ENCODE data around the gene ADAM30. TPM values are rescaled to one million over a fixed set of nuclear protein-coding genes. Genes with fewer than 3 reads are reported as not detected.

The ADAM30 gene
- total and polyA plus RNA-seq, 2 experiments from 2014 or later: not detected

GRCh38 chr1:119888476-119888875 lies 7.8 kb downstream of the ADAM30 start:
- DNase-seq (ENCODE audit: low spot score): no peak
- H2AFZ ChIP-seq: no peak overlapping the region
- TF ChIP-seq EZH2phosphoT487 (IDR thresholded peaks at IDR 0.05; ENCODE audit: low read depth, severe bottlenecking, unreplicated experiment): no peak
- TF ChIP-seq, protein P1, sequence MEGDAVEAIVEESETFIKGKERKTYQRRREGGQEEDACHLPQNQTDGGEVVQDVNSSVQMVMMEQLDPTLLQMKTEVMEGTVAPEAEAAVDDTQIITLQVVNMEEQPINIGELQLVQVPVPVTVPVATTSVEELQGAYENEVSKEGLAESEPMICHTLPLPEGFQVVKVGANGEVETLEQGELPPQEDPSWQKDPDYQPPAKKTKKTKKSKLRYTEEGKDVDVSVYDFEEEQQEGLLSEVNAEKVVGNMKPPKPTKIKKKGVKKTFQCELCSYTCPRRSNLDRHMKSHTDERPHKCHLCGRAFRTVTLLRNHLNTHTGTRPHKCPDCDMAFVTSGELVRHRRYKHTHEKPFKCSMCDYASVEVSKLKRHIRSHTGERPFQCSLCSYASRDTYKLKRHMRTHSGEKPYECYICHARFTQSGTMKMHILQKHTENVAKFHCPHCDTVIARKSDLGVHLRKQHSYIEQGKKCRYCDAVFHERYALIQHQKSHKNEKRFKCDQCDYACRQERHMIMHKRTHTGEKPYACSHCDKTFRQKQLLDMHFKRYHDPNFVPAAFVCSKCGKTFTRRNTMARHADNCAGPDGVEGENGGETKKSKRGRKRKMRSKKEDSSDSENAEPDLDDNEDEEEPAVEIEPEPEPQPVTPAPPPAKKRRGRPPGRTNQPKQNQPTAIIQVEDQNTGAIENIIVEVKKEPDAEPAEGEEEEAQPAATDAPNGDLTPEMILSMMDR (IDR thresholded peaks at IDR 0.05; ENCODE audit: poor library complexity): no peak
- no peak overlapping the region for H3K27ac ChIP-seq
- H3K36me3 ChIP-seq (replicated peaks; ENCODE audit: insufficient read depth, low read depth): no peaks in the 10 kb centered on the region
- no peaks in the 10 kb centered on the region for H3K27me3 ChIP-seq
- no peaks in the 10 kb centered on the region for H3K9me2 ChIP-seq (replicated peaks; ENCODE audit: insufficient read depth)
- H3K4me3 ChIP-seq: no peak overlapping the region
- peaks cover 5% of the 10 kb centered on the region for H3K9me3 ChIP-seq (ENCODE audit: low read depth)
- H3K4me1 ChIP-seq (ENCODE audit: insufficient read depth): no peaks in the 10 kb centered on the region
- H4K20me1 ChIP-seq (ENCODE audit: insufficient read depth, poor library complexity, severe bottlenecking): no peaks in the 10 kb centered on the region
- H3K79me2 ChIP-seq: no peaks in the 10 kb centered on the region
- no peak overlapping the region for H3K4me2 ChIP-seq

GRCh38 chr1:119887427-119887826 lies 8.9 kb downstream of the ADAM30 start:
- H2AFZ ChIP-seq: no peak overlapping the region
- H3K4me1 ChIP-seq (ENCODE audit: insufficient read depth): no peaks in the 10 kb centered on the region
- H3K9me2 ChIP-seq (replicated peaks; ENCODE audit: insufficient read depth): no peaks in the 10 kb centered on the region
- no peak for DNase-seq (ENCODE audit: low spot score)
- H3K27me3 ChIP-seq: no peaks in the 10 kb centered on the region
- no peaks in the 10 kb centered on the region for H3K36me3 ChIP-seq (replicated peaks; ENCODE audit: insufficient read depth, low read depth)
- peaks cover 5% of the 10 kb centered on the region for H3K9me3 ChIP-seq (ENCODE audit: low read depth)
- no peaks in the 10 kb centered on the region for H3K79me2 ChIP-seq
- no peaks in the 10 kb centered on the region for H4K20me1 ChIP-seq (ENCODE audit: insufficient read depth, poor library complexity, severe bottlenecking)
- no peak for TF ChIP-seq EZH2phosphoT487 (IDR thresholded peaks at IDR 0.05; ENCODE audit: low read depth, severe bottlenecking, unreplicated experiment)
- TF ChIP-seq EZH2 (IDR thresholded peaks at IDR 0.05; ENCODE audit: borderline replicate concordance): no peak
- TF ChIP-seq, protein P1 (IDR thresholded peaks at IDR 0.05; ENCODE audit: poor library complexity): no peak
- H3K4me2 ChIP-seq: no peak overlapping the region
- no peak overlapping the region for H3K27ac ChIP-seq
- H3K4me3 ChIP-seq: no peak overlapping the region

DNA sequence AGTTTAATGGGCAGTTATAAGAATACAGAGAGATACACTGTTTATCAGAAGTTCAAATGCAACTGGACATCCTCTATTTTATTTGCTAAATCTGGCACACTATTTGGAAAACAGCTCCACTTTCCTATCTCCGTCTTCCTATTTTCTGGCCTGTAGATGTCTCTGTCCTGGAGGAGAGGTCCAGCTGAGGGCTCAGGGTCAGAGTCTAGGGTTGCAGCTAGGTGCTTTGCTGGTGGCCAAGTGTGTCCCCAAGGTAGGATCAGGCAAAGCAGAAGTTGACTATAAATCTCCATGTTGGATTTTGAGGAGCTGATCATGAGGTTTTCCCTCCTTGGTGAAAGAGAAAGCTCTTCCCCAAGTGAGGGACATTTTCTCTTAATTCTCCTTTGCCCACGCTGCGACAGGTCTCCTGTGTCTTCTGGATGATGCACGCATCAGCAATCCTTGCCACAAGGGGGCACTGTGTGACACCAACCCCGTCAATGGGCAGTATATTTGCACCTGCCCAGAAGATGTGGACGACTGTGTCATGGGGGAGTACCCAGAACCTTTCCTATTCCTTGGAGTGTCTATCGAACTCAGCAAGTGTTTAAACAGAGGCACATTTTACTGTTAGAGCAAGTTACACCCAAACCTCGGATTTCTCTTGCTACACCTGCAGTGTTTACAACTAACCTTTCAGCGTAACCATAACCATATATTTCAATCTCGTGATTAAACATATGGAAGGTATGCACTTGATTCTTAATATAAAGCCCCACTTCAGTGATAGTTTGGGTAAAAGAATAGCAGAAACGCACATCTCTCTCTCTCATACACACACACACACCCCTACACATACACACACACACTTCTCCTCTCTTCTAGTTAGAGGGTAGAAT lies 10.2 kb downstream of the ADAM30 start:
- no peak overlapping the region for H3K27ac ChIP-seq
- H3K9me2 ChIP-seq (replicated peaks; ENCODE audit: insufficient read depth): no peaks in the 10 kb centered on the region
- no peaks in the 10 kb centered on the region for H3K27me3 ChIP-seq
- no peaks in the 10 kb centered on the region for H3K4me1 ChIP-seq (ENCODE audit: insufficient read depth)
- TF ChIP-seq, protein P1 (IDR thresholded peaks at IDR 0.05; ENCODE audit: poor library complexity): peak; percentile 58
- TF ChIP-seq EZH2phosphoT487 (IDR thresholded peaks at IDR 0.05; ENCODE audit: low read depth, severe bottlenecking, unreplicated experiment) (no peak), EZH2 (IDR thresholded peaks at IDR 0.05; ENCODE audit: borderline replicate concordance) (no peak)
- H3K79me2 ChIP-seq: no peaks in the 10 kb centered on the region
- no peaks in the 10 kb centered on the region for H4K20me1 ChIP-seq (ENCODE audit: insufficient read depth, poor library complexity, severe bottlenecking)
- peaks cover 5% of the 10 kb centered on the region for H3K9me3 ChIP-seq (ENCODE audit: low read depth)
- peak; percentile 45 for DNase-seq (ENCODE audit: low spot score)
- no peak overlapping the region for H3K4me3 ChIP-seq
- WGBS (ENCODE audit: low lambda C conversion rate, missing lambda C conversion rate): 55% methylated on average over 11 of the region's 11 CpGs
- no peak overlapping the region for H2AFZ ChIP-seq
- H3K4me2 ChIP-seq: no peak overlapping the region
- H3K36me3 ChIP-seq (replicated peaks; ENCODE audit: insufficient read depth, low read depth): no peaks in the 10 kb centered on the region

Measured in hepatocyte (in vitro differentiated cells).